H1 (cell line): Measurements from ENCODE around the gene NAGLU. TPM values are rescaled to one million over a fixed set of nuclear protein-coding genes. Genes with fewer than 3 reads are reported as not detected.

Source experiments
- CTCF ChIA-PET: fragments of 300-600 bp; sonication (Branson Sonifier 250); formaldehyde crosslinking; loops from one replicate; lab custom pipeline; 2021; ENCODE audit not compliant: partially characterized antibody; lab: Charles Lee
- POLR2A ChIA-PET: fragments of 300-600 bp; sonication (Branson Sonifier 250); formaldehyde crosslinking; loops from one replicate; lab custom pipeline; 2021; ENCODE audit warnings: inconsistent platforms; ENCODE audit not compliant: partially characterized antibody; lab: Charles Lee
- DNase-seq, 2 experiments: peaks; one replicate each; pipeline versions ENCODE4 v3.0.0 to v3.0.0-alpha.2; 2010 to 2022; ENCODE audit warnings: low spot score in 2 of 2, low read depth in 1 of 2, mixed read lengths in 1 of 2
- FAIRE-seq: peaks from 2 replicates; lab custom pipeline; 2011; peaks lifted over from hg19 to GRCh38; lab: Jason Lieb, UNC
- H2AFZ ChIP-seq: 2 replicates; pipeline ENCODE4 v1.8.1; 2012; ENCODE audit warnings: low read length, inconsistent platforms
- H2AK5ac ChIP-seq: 2 replicates; pipeline ENCODE4 v1.6.1; 2013; ENCODE audit warnings: low read depth, low read length
- H2BK120ac ChIP-seq: replicated peaks from 2 replicates; pipeline ENCODE3; 2013; ENCODE audit warnings: low read depth, low read length, inconsistent platforms
- H2BK12ac ChIP-seq: 2 replicates; pipeline ENCODE4 v1.6.1; 2013; ENCODE audit warnings: low read depth, low read length
- H2BK15ac ChIP-seq: 2 replicates; pipeline ENCODE4 v1.6.1; 2013; ENCODE audit warnings: low read length
- H2BK20ac ChIP-seq: 2 replicates; pipeline ENCODE4 v1.6.1; 2013; ENCODE audit warnings: low read length
- H2BK5ac ChIP-seq: 2 replicates; pipeline ENCODE4 v1.6.1; 2013; ENCODE audit warnings: low read depth, low read length
- H3K14ac ChIP-seq: 2 replicates; pipeline ENCODE4 v1.6.1; 2013; ENCODE audit warnings: inconsistent platforms; ENCODE audit not compliant: insufficient read length
- H3K18ac ChIP-seq: 2 replicates; pipeline ENCODE4 v1.6.1; 2013; ENCODE audit warnings: low read length; ENCODE audit errors: extremely low read depth
- H3K23ac ChIP-seq: 2 replicates; pipeline ENCODE4 v1.6.1; 2013; ENCODE audit warnings: inconsistent platforms; ENCODE audit not compliant: insufficient read length
- H3K23me2 ChIP-seq: 2 replicates; pipeline ENCODE4 v1.6.1; 2013; ENCODE audit warnings: low read depth, low read length
- H3K27ac ChIP-seq: 2 replicates; pipeline ENCODE4 v1.6.1; 2011; ENCODE audit warnings: low read depth, low read length, inconsistent platforms
- H3K27me3 ChIP-seq, 4 experiments: replicated peaks in 1 of 4; 1 replicate in 1 of 4; 2 replicates in 3 of 4; pipeline versions ENCODE4 v1.6.1 to v1.8.1; 2011 to 2013; ENCODE audit warnings: low read length in 3 of 4, mild to moderate bottlenecking in 3 of 4, inconsistent platforms in 2 of 4, mixed read lengths in 2 of 4, moderate library complexity in 1 of 4; ENCODE audit not compliant: control insufficient read depth in 3 of 4, insufficient read depth in 3 of 4; ENCODE audit errors: extremely low read depth in 1 of 4
- H3K36me3 ChIP-seq, 4 experiments: 2 replicates each; pipeline versions ENCODE4 v1.6.1 to v1.8.1; 2011 to 2013; ENCODE audit warnings: mild to moderate bottlenecking in 4 of 4, low read length in 3 of 4, moderate library complexity in 2 of 4, control low read depth in 1 of 4, inconsistent platforms in 1 of 4; ENCODE audit not compliant: insufficient read depth in 4 of 4, control insufficient read depth in 2 of 4
- H3K4ac ChIP-seq: replicated peaks from 2 replicates; pipeline ENCODE3; 2013; ENCODE audit warnings: low read length, low read depth, mixed read lengths, inconsistent platforms; ENCODE audit not compliant: insufficient read length
- H3K4me1 ChIP-seq, 4 experiments: replicated peaks in 1 of 4; 1 replicate in 1 of 4; 2 replicates in 3 of 4; pipeline versions ENCODE4 v1.6.1 to v1.8.1; 2011 to 2013; ENCODE audit warnings: low read length in 3 of 4, inconsistent platforms in 2 of 4, mixed read lengths in 1 of 4; ENCODE audit not compliant: insufficient read depth in 4 of 4, control insufficient read depth in 3 of 4
- H3K4me2 ChIP-seq, 2 experiments: 2 replicates each; pipeline versions ENCODE4 v1.6.1 to v1.8.1; 2011 to 2013; ENCODE audit warnings: low read depth in 2 of 2, low read length in 2 of 2, control low read depth in 1 of 2, inconsistent platforms in 1 of 2, mild to moderate bottlenecking in 1 of 2; ENCODE audit not compliant: insufficient read depth in 1 of 2
- H3K4me3 ChIP-seq, 4 experiments: fragments of 200-600, 300-600 bp in 1 of 4; sonication (generic), shearing (Covaris generic), sonication (Bioruptor Twin) in 1 of 4; 2 replicates each; pipeline versions ENCODE4 v1.5.1 to v1.8.1; 2011 to 2016; ENCODE audit warnings: low read length in 4 of 4, low read depth in 3 of 4, control low read depth in 2 of 4, inconsistent platforms in 2 of 4, mild to moderate bottlenecking in 2 of 4, mixed read lengths in 1 of 4, moderate library complexity in 1 of 4; ENCODE audit not compliant: insufficient read depth in 2 of 4; ENCODE audit errors: extremely low read depth in 1 of 4
- H3K56ac ChIP-seq: replicated peaks from 2 replicates; pipeline ENCODE3; 2013; ENCODE audit warnings: low read depth, mild to moderate bottlenecking, mixed read lengths, low read length, inconsistent platforms; ENCODE audit not compliant: insufficient read length
- H3K79me1 ChIP-seq: 2 replicates; pipeline ENCODE4 v1.6.1; 2013; ENCODE audit warnings: low read depth, low read length, control low read depth
- H3K79me2 ChIP-seq, 2 experiments: 2 replicates each; pipeline versions ENCODE4 v1.6.1 to v1.8.1; 2012 to 2013; ENCODE audit warnings: low read length in 2 of 2, mild to moderate bottlenecking in 2 of 2, inconsistent platforms in 1 of 2; ENCODE audit not compliant: insufficient read depth in 2 of 2, control insufficient read depth in 1 of 2
- H3K9ac ChIP-seq, 4 experiments: replicated peaks in 1 of 4; 1 replicate in 1 of 4; 2 replicates in 3 of 4; pipeline versions ENCODE4 v1.6.1 to v1.8.1; 2011 to 2013; ENCODE audit warnings: low read depth in 3 of 4, low read length in 3 of 4, control low read depth in 2 of 4, mild to moderate bottlenecking in 2 of 4, moderate library complexity in 2 of 4, inconsistent platforms in 1 of 4; ENCODE audit errors: extremely low read depth in 1 of 4
- H3K9me3 ChIP-seq, 2 experiments: 2 replicates each; pipeline versions ENCODE4 v1.6.1 to v1.8.1; 2012 to 2013; ENCODE audit warnings: mild to moderate bottlenecking in 2 of 2, moderate library complexity in 2 of 2, control low read depth in 1 of 2, inconsistent platforms in 1 of 2, low read depth in 1 of 2, low read length in 1 of 2, mixed read lengths in 1 of 2; ENCODE audit not compliant: insufficient read depth in 2 of 2
- H4K20me1 ChIP-seq, 2 experiments: replicated peaks in 1 of 2; 2 replicates each; pipeline versions ENCODE3 to v1.8.1; 2011 to 2013; ENCODE audit warnings: inconsistent platforms in 2 of 2, low read length in 2 of 2, mild to moderate bottlenecking in 1 of 2; ENCODE audit not compliant: insufficient read depth in 2 of 2, control insufficient read depth in 1 of 2
- H4K5ac ChIP-seq: 2 replicates; pipeline ENCODE4 v1.6.1; 2013; ENCODE audit warnings: low read length, low read depth, mixed read lengths, inconsistent platforms; ENCODE audit not compliant: insufficient read length
- H4K8ac ChIP-seq: 2 replicates; pipeline ENCODE4 v1.8.0; 2013; ENCODE audit warnings: mild to moderate bottlenecking, moderate library complexity, low read length, inconsistent platforms; ENCODE audit not compliant: insufficient read depth; ENCODE audit errors: extremely low read depth
- H4K91ac ChIP-seq: replicated peaks from 2 replicates; pipeline ENCODE3; 2013; ENCODE audit warnings: low read length, mixed read lengths, inconsistent platforms; ENCODE audit not compliant: insufficient read length
- CBX5 ChIP-seq: fragments of 300-800, 300-1000 bp; sonication (generic); IDR thresholded peaks from 2 replicates; pipeline ENCODE4 v1.7.1; 2016; ENCODE audit warnings: antibody characterized with exemption, low read length, low read depth
- CEBPB ChIP-seq: IDR thresholded peaks from 2 replicates; pipeline ENCODE4 v1.6.1; 2012; ENCODE audit warnings: low read depth, low read length
- GABPA ChIP-seq: IDR thresholded peaks from 2 replicates; pipeline ENCODE4 v1.6.1; 2011; ENCODE audit warnings: mild to moderate bottlenecking, low read length, moderate library complexity, borderline replicate concordance; ENCODE audit not compliant: insufficient read depth
- HDAC6 ChIP-seq: IDR thresholded peaks from one replicate; pipeline ENCODE4 v1.7.1; 2012; ENCODE audit warnings: low read depth, mild to moderate bottlenecking, inconsistent platforms, low read length, moderate library complexity
- KDM4A ChIP-seq: IDR thresholded peaks from one replicate; pipeline ENCODE4 v1.7.1; 2012; ENCODE audit warnings: low read depth, mild to moderate bottlenecking, moderate library complexity, low read length, inconsistent platforms; ENCODE audit not compliant: severe bottlenecking
- MAFK ChIP-seq: IDR thresholded peaks from 2 replicates; pipeline ENCODE4 v1.6.1; 2012; ENCODE audit warnings: low read depth, mild to moderate bottlenecking, improper control_type of control experiment, low read length
- POLR2A ChIP-seq, 2 experiments: IDR thresholded peaks; 1 replicate in 1 of 2; 2 replicates in 1 of 2; pipeline ENCODE4 v1.6.1; 2011; ENCODE audit warnings: low read depth in 2 of 2, low read length in 2 of 2, mild to moderate bottlenecking in 2 of 2; ENCODE audit errors: control extremely low read depth in 1 of 2
- SIN3A ChIP-seq, 2 experiments: IDR thresholded peaks in 1 of 2; conservative IDR thresholded peaks in 1 of 2; 2 replicates each; pipeline ENCODE4 v1.6.1; 2011 to 2012; ENCODE audit warnings: low read length in 2 of 2, improper control_type of control experiment in 1 of 2, low read depth in 1 of 2, mild to moderate bottlenecking in 1 of 2
- TCF12 ChIP-seq: IDR thresholded peaks from 2 replicates; pipeline ENCODE4 v1.6.1; 2011; ENCODE audit warnings: low read depth, mild to moderate bottlenecking, low read length
- YY1 ChIP-seq: IDR thresholded peaks from 2 replicates; pipeline ENCODE4 v1.6.1; 2011; ENCODE audit warnings: low read depth, mild to moderate bottlenecking, low read length
- WGBS, 2 experiments: shearing (Covaris generic) in 1 of 2; methylation state at CpG; one replicate each; pipeline versions ENCODE4 v1.1.6 to v1.1.7; 2013 to 2015; ENCODE audit warnings: low lambda C conversion rate in 2 of 2, mixed read lengths in 2 of 2, inconsistent platforms in 1 of 2, low coverage in 1 of 2, missing lambda C conversion rate in 1 of 2; ENCODE audit not compliant: insufficient replicate concordance in 2 of 2, insufficient coverage in 1 of 2, insufficient read length in 1 of 2; ENCODE audit errors: extremely low coverage in 1 of 2, missing lambda C conversion rate in 1 of 2; 5-methylcytosine and 5-hydroxymethylcytosine counted together
- polyA plus RNA-seq, 7 experiments: library from polyadenylated mRNA; depleted of rRNA in 3 of 7; stranded (reverse) in 5 of 7; unstranded in 2 of 7; fragments of >200 nt in 5 of 7; fragments of 200-250 nt in 2 of 7; gene quantifications; 1 replicate in 5 of 7; 2 replicates in 1 of 7; 4 replicates in 1 of 7; pipeline versions ENCODE4 v1.2.1 to v1.2.3, GENCODE V29; 2011 to 2013; ENCODE audit warnings: missing spikeins in 2 of 7, mixed read lengths in 2 of 7
- total RNA-seq: library from RNA; stranded (reverse); fragmentation: NEBNext Ultra II Directional; extraction: Animal tissue kit (Norgen Biotek cat#: 25700); gene quantifications from 2 replicates; pipeline ENCODE4 v1.2.1, GENCODE V29; 2021
- TF ChIP-seq, protein P1 (sequence below): IDR thresholded peaks from 2 replicates; pipeline ENCODE4 v1.6.1; 2012; ENCODE audit warnings: inconsistent platforms

Gene NAGLU
- total and polyA plus RNA-seq, 2 of the 8 experiments (the other 6 are each of a cell fraction or from before 2014, with no cell fraction given), result 21.3 to 21.6 TPM

- H2BK12ac ChIP-seq, result no peak overlapping the region
- no peak overlapping the region for H2BK120ac ChIP-seq
- no peak overlapping the region for H2BK5ac ChIP-seq
- no peak overlapping the region for H3K4ac ChIP-seq
- H4K8ac ChIP-seq, result no peak overlapping the region
- H3K36me3 ChIP-seq, result peaks cover 3 to 9% (median 5%) of the 10 kb centered on the region in 4 experiments; a peak in 5 of 8 replicates
- 48% methylated on average over 12 of the region's 12 CpGs; no CpG with 5 or more reads in 1 of the 2 experiments for WGBS, 2 experiments
- H3K27ac ChIP-seq, result no peak overlapping the region
- no peak overlapping the region; the same call in 1 of the 2 replicates for H2BK15ac ChIP-seq
- H2BK20ac ChIP-seq, result no peak overlapping the region
- H3K56ac ChIP-seq, result no peak overlapping the region
- no peak overlapping the region for H3K9ac ChIP-seq
- DNase-seq, result peak; percentile 51 to 59
- H2AFZ ChIP-seq, result no peak overlapping the region
- H3K18ac ChIP-seq, result no peak overlapping the region
- H3K23ac ChIP-seq, result no peak overlapping the region
- no peaks in the 10 kb centered on the region; a peak in 3 of 7 replicates for H3K27me3 ChIP-seq
- no peak overlapping the region for H2AK5ac ChIP-seq
- peaks cover 6 to 18% (median 15%) of the 10 kb centered on the region in 4 experiments for H3K4me1 ChIP-seq
- ChIA-PET POLR2A (interaction anchor here (0.6 to 2.2 kb wide), 9 partner anchors 9 to 502 kb away, joined by 3 to 14 read pairs (median 5); partner anchors contain the start of genes DNAJC7 and NAGLU), CTCF (interaction anchor here (0.6 to 5.8 kb wide), 22 partner anchors 10 to 298 kb away, joined by 3 to 69 read pairs (median 5); partner anchors contain the start of gene CAVIN1)
- no peak overlapping the region for H3K14ac ChIP-seq
- H3K4me3 ChIP-seq, result peak overlapping the region in 2 of 4 experiments; percentile 8 to 26; a peak in 3 of 8 replicates
- H3K79me1 ChIP-seq, result no peaks in the 10 kb centered on the region
- FAIRE-seq, result no peak
- H3K9me3 ChIP-seq, result no peaks in the 10 kb centered on the region
- H4K20me1 ChIP-seq, result peaks cover 2 to 7% of the 10 kb centered on the region in 2 experiments
- no peaks in the 10 kb centered on the region for H3K23me2 ChIP-seq
- H4K91ac ChIP-seq, result no peak overlapping the region
- no peak overlapping the region for H4K5ac ChIP-seq
- H3K4me2 ChIP-seq, result peak overlapping the region; percentile 44 to 45
- H3K79me2 ChIP-seq, result no peaks in the 10 kb centered on the region
- TF ChIP-seq CBX5, result no peak
- peak; percentile 74 to 85; a peak in 2 of 4 replicates for TF ChIP-seq SIN3A (conservative IDR thresholded peaks at IDR 0.05 in 1 of 2, IDR thresholded peaks at IDR 0.05 in 1 of 2; ENCODE audit: low read depth in 1 of 2, low read length in 2 of 2)
- TF ChIP-seq YY1, result 0 out of 2 replicates have a peak, but pooled peaks have one; percentile 7
- TF ChIP-seq TCF12, result peak; percentile 71; the same call in 1 of the 2 replicates
- TF ChIP-seq POLR2A (IDR thresholded peaks at IDR 0.05; ENCODE audit: control extremely low read depth in 1 of 2, low read depth in 2 of 2, low read length in 2 of 2), result no peak; a peak in 1 of 3 replicates
- no peak for TF ChIP-seq GABPA
- no peak for TF ChIP-seq KDM4A
- TF ChIP-seq, protein P1, sequence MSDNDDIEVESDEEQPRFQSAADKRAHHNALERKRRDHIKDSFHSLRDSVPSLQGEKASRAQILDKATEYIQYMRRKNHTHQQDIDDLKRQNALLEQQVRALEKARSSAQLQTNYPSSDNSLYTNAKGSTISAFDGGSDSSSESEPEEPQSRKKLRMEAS, result peak; percentile 79
- TF ChIP-seq CEBPB, result no peak
- TF ChIP-seq HDAC6, result no peak
- no peak for TF ChIP-seq MAFK
These were observed 16.2 kb upstream of the NAGLU start for GRCh38 chr17:42519546-42520491.
